ENCODE data around the gene DIABLO.
A peak's percentile ranks its signal among the peaks of the same experiment; 100 is the strongest.
"Not testable (repeated sequence)": the region's sequence is repeated elsewhere in the genome, so short reads cannot be mapped to it uniquely, and the experiment has no call there.

DIABLO gene

GRCh38 chr12:122225683-122226365 lies at the start of gene DIABLO:
DIABLO (minus strand) TSS chr12:122226052; CDS start chr12:122226014, 38 bp downstream.
- peak; percentile 99 for DNase-seq

GRCh38 chr12:122275459-122275858 lies 49.6 kb upstream of the DIABLO start:
- DNase-seq, result no peak

GRCh38 chr12:122266230-122266901 lies 40.5 kb upstream of the DIABLO start, which contains the start of gene VPS33A:
VPS33A (minus strand) TSS chr12:122266494; CDS start chr12:122266408, 86 bp downstream.
- DNase-seq, result peak; percentile 96

- peak; percentile 50 for DNase-seq
Measured at GRCh38 chr12:122265886-122266229, 40.0 kb upstream of the DIABLO start.

GRCh38 chr12:122265476-122265875 lies 39.6 kb upstream of the DIABLO start:
- DNase-seq, result no peak

GRCh38 chr12:122260735-122261134 lies 34.9 kb upstream of the DIABLO start:
- not testable (repeated sequence) for DNase-seq

GRCh38 chr12:122258939-122259338 lies 33.1 kb upstream of the DIABLO start:
- DNase-seq, result not testable (repeated sequence)

GRCh38 chr12:122258462-122258861 lies 32.6 kb upstream of the DIABLO start:
- not testable (repeated sequence) for DNase-seq

- no peak for DNase-seq
Measured at GRCh38 chr12:122250536-122250935, 24.7 kb upstream of the DIABLO start.

- peak; percentile 34 for DNase-seq
Measured at GRCh38 chr12:122250047-122250446, 24.2 kb upstream of the DIABLO start.

- no peak for DNase-seq
Measured at GRCh38 chr12:122245553-122245952, 19.7 kb upstream of the DIABLO start.

GRCh38 chr12:122244565-122245371 lies 18.9 kb upstream of the DIABLO start:
- no peak for DNase-seq

GRCh38 chr12:122243965-122244364 lies 18.1 kb upstream of the DIABLO start:
- DNase-seq, result no peak

GRCh38 chr12:122238861-122239260 lies 13.0 kb upstream of the DIABLO start:
- DNase-seq, result no peak

GRCh38 chr12:122235741-122236140 lies 9.9 kb upstream of the DIABLO start:
- DNase-seq, result no peak

- DNase-seq, result no peak
Measured at GRCh38 chr12:122232691-122233090, 6.8 kb upstream of the DIABLO start.

- DNase-seq, result no peak
Measured at GRCh38 chr12:122230798-122231197, 4.9 kb upstream of the DIABLO start.

GRCh38 chr12:122228092-122228491 lies 2.2 kb upstream of the DIABLO start:
- no peak for DNase-seq

GRCh38 chr12:122227341-122227740 lies 1.5 kb upstream of the DIABLO start:
- peak; percentile 40 for DNase-seq

- DNase-seq, result no peak
Measured at GRCh38 chr12:122226366-122227125, 694 bp upstream of the DIABLO start.

- no peak for DNase-seq
Measured at GRCh38 chr12:122216445-122216844, 9.4 kb downstream of the DIABLO start.

GRCh38 chr12:122215771-122216170 lies 10.1 kb downstream of the DIABLO start:
- no peak for DNase-seq

Measured in NCI-H510A treated with DMSO at 0.1 percent for 48 hours (cell line).